Gastroesophageal sphincter (tissue), 4 donors: ENCODE results near the gene RGS7BP. TPM values are rescaled to one million over a fixed set of nuclear protein-coding genes. Genes with fewer than 3 reads are reported as not detected.

Source experiments
- ATAC-seq: fragments of 150-250 bp; one replicate; pipeline ENCODE4 v1.9.1; 2016; ENCODE audit warnings: mild to moderate bottlenecking, moderate library complexity
- H3K27ac ChIP-seq, 4 donors: fragments of 200-600 bp; sonication (generic) in 3 of 4; 1 replicate in 3 of 4; 2 replicates in 1 of 4; pipeline ENCODE4 v1.5.1; 2016 to 2019
- H3K27me3 ChIP-seq: fragments of 200-600 bp; sonication (generic); one replicate; pipeline ENCODE4 v1.5.1; 2019
- H3K36me3 ChIP-seq, 2 donors: fragments of 200-600 bp; sonication (generic); one replicate each; pipeline ENCODE4 v1.5.1; 2019; ENCODE audit warnings: control low read depth in 1 of 2
- H3K4me1 ChIP-seq, 3 donors: fragments of 200-600 bp; sonication (generic); 1 replicate in 2 of 3; 2 replicates in 1 of 3; pipeline ENCODE4 v1.5.1; 2016 to 2019; ENCODE audit warnings: control low read depth in 2 of 3
- H3K4me3 ChIP-seq, 2 donors: fragments of 200-600 bp; sonication (generic); one replicate each; pipeline ENCODE4 v1.5.1; 2019; ENCODE audit warnings: mild to moderate bottlenecking in 1 of 2, moderate library complexity in 1 of 2
- H3K9me3 ChIP-seq, 3 donors: fragments of 200-600 bp; sonication (generic); one replicate each; pipeline ENCODE4 v1.5.1; 2017 to 2019; ENCODE audit warnings: control low read depth in 2 of 3
- EP300 ChIP-seq: sonication (generic); formaldehyde crosslinking; IDR thresholded peaks from one replicate; pipeline ENCODE4 v1.6.1; 2017; ENCODE audit warnings: antibody characterized with exemption, mild to moderate bottlenecking
- POLR2A ChIP-seq, 2 donors: fragments of 450-650 bp; IDR thresholded peaks; one replicate each; pipeline ENCODE4 v1.6.1; 2017; ENCODE audit warnings: antibody characterized with exemption in 2 of 2, mild to moderate bottlenecking in 2 of 2, moderate library complexity in 1 of 2
- POLR2AphosphoS5 ChIP-seq: sonication (generic); formaldehyde crosslinking; IDR thresholded peaks from one replicate; pipeline ENCODE4 v1.6.1; 2017; ENCODE audit warnings: antibody characterized with exemption
- WGBS, 2 donors: methylation state at CpG; one replicate each; pipeline ENCODE4 v1.1.5; 2018; ENCODE audit warnings: low coverage in 1 of 2; 5-methylcytosine and 5-hydroxymethylcytosine counted together
- total RNA-seq, 4 donors: library from RNA; depleted of rRNA; stranded (reverse); fragments of >200 nt; gene quantifications; one replicate each; pipeline ENCODE4 v1.1.0, GENCODE V29; 2016
- TF ChIP-seq, protein P1 (sequence below), 4 experiments: fragments of 200-600 bp in 2 of 4; fragments of 450-650 bp in 2 of 4; sonication (generic) in 1 of 4; IDR thresholded peaks; one replicate each; pipeline ENCODE4 v1.5.1; 2017 to 2019; ENCODE audit warnings: antibody characterized with exemption in 4 of 4, mild to moderate bottlenecking in 2 of 4, moderate library complexity in 2 of 4

RGS7BP gene
- total RNA-seq, 4 donors from 2014 or later = 1.5 to 4.4 (median 3.7) TPM

DNA sequence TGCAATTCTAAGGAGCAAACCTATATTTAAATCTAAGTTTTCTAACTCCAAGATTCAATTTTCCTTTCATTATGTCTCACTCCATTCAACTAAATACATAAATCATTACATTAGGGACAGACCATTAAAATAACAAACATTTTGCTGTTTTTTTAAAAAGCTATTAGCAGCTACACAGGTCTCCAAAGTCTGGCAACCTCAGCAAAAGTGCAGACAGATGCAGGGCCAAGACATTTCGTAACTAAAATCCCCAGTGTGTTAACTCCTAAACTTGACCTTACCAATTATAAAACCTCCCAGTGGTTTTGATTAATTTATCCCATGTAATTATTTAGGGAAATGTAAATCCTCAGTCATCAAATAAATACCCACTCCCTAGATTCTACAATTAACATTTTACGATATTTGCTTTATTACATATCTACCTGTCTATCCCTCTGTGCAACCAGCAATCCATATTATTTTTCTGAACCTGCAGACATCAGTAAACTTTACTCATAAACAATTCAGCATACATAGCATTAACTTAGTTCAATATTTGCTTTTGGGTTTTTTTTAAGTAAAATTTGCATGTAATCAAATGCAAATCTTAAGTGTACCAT is 64.7 kb downstream of the RGS7BP start:
- Histone ChIP-seq H3K27me3 (no peaks in the 10 kb centered on the region), H3K4me1 (no peaks in the 10 kb centered on the region), H3K36me3 (no peaks in the 10 kb centered on the region), H3K9me3 (no peaks in the 10 kb centered on the region), H3K27ac (no peak overlapping the region), H3K4me3 (no peak overlapping the region)
- 52 to 80% methylated on average over 2 of the region's 2 CpGs for WGBS, 2 donors
- no peak for TF ChIP-seq POLR2A (IDR thresholded peaks at IDR 0.05)
- TF ChIP-seq, protein P1, sequence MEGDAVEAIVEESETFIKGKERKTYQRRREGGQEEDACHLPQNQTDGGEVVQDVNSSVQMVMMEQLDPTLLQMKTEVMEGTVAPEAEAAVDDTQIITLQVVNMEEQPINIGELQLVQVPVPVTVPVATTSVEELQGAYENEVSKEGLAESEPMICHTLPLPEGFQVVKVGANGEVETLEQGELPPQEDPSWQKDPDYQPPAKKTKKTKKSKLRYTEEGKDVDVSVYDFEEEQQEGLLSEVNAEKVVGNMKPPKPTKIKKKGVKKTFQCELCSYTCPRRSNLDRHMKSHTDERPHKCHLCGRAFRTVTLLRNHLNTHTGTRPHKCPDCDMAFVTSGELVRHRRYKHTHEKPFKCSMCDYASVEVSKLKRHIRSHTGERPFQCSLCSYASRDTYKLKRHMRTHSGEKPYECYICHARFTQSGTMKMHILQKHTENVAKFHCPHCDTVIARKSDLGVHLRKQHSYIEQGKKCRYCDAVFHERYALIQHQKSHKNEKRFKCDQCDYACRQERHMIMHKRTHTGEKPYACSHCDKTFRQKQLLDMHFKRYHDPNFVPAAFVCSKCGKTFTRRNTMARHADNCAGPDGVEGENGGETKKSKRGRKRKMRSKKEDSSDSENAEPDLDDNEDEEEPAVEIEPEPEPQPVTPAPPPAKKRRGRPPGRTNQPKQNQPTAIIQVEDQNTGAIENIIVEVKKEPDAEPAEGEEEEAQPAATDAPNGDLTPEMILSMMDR (IDR thresholded peaks at IDR 0.05) = no peak
- no peak for TF ChIP-seq POLR2AphosphoS5
- TF ChIP-seq EP300 = no peak
- no peak for ATAC-seq

DNA sequence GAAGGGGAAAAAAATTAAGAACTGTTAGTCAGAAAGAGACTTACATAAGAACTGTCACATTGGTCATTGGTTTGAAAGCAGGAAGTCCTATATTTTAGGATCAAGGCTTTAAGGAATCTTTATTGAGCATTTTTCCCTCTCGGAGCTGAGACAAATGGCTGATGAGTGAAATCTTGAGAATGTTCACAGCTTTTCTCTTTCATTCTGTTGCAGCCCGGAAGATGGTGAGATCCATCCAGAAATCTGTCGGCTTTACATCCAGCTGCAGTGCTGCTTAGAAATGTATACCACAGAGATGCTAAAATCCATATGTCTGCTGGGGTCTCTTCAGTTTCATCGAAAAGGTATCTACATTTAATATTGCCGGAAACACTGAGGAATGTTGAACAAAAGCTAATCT is 69.7 kb downstream of the RGS7BP start:
- Histone ChIP-seq H3K36me3 (no peaks in the 10 kb centered on the region), H3K9me3 (no peaks in the 10 kb centered on the region), H3K4me1 (no peaks in the 10 kb centered on the region), H3K27me3 (no peaks in the 10 kb centered on the region), H3K27ac (no peak overlapping the region), H3K4me3 (no peak overlapping the region)
- no peak for ATAC-seq
- 56 to 74% methylated on average over 5 of the region's 5 CpGs for WGBS, 2 donors
- TF ChIP-seq POLR2A (IDR thresholded peaks at IDR 0.05) (no peak), EP300 (no peak), POLR2AphosphoS5 (no peak)
- TF ChIP-seq, protein P1 (IDR thresholded peaks at IDR 0.05) = no peak

DNA sequence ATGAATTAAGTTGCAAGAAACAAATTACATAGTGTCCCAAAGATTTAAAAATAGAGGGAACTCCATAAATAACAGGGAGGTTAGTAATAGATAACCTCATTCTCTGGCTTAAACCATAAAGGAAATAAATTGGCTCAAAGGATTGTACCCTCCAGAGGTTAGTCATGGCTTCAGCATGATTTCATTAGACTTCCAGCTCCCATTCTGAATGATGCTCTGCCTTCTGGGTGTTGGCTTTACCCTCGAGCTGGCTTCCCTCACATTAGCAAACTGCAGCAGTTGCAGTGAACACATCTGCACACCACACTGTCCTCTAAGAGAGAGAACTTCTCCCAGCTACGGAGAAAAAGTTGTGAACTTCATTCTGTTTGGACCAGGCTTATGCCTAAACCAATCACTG is 70.4 kb downstream of the RGS7BP start:
- no peak overlapping the region for H3K4me3 ChIP-seq
- H3K36me3 ChIP-seq = no peaks in the 10 kb centered on the region
- H3K4me1 ChIP-seq = no peaks in the 10 kb centered on the region
- H3K27me3 ChIP-seq = no peaks in the 10 kb centered on the region
- no peaks in the 10 kb centered on the region for H3K9me3 ChIP-seq
- no peak for ATAC-seq
- no peak overlapping the region for H3K27ac ChIP-seq
- TF ChIP-seq POLR2A (IDR thresholded peaks at IDR 0.05) (no peak), POLR2AphosphoS5 (no peak), EP300 (no peak)
- TF ChIP-seq, protein P1 (IDR thresholded peaks at IDR 0.05) = no peak
- WGBS, 2 donors = 59% methylated on average over 2 of the region's 2 CpGs; no CpG with 5 or more reads in 1 of the 2 donors

DNA sequence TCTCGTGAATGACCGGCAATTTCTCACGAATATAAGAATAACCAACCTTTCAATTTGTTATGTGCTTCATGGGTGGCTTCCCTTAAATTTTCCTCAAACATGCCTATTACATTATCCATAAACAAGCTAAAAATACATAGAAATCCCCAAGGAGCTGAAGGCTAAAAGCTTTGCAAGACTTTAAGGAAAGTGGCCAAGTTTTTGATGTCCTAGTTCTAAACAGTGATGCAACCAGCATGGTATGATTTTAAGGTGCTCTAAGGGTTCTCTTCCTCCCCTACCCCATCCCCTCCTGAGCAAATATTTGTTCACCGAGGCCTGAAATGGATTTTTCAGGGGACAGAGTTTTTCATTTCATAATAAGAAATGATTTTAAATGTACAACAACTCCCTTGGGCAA is 79.8 kb downstream of the RGS7BP start:
- Histone ChIP-seq H3K9me3 (no peaks in the 10 kb centered on the region), H3K27ac (no peak overlapping the region)

DNA sequence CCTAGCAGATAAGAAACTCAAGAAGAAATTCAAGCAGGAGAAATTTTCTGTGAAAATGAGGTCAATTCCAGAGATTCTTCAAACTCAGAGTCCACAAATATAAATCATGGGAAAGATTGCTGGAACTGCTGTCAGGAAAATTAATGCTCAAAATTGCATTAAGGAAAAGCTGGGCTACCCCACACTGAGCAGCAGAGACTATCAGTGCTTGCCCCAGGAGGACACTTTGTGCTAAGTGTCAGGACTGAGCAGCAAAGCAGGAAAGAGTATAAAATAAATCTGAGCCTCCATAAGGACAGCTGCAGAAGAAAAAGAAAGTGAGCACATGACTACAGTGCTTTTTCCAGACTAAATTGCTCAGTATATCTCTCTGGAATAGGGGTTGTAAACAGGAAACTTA is 81.6 kb downstream of the RGS7BP start:
- H3K27ac ChIP-seq = no peak overlapping the region
- no peaks in the 10 kb centered on the region for H3K27me3 ChIP-seq
- no peak for ATAC-seq
- no peaks in the 10 kb centered on the region for H3K36me3 ChIP-seq
- peaks cover 0 to 23% (median 0%) of the 10 kb centered on the region in 3 donors for H3K4me1 ChIP-seq
- TF ChIP-seq POLR2A (IDR thresholded peaks at IDR 0.05) (no peak), POLR2AphosphoS5 (no peak), EP300 (no peak)
- TF ChIP-seq, protein P1 (IDR thresholded peaks at IDR 0.05) = no peak
- no peaks in the 10 kb centered on the region for H3K9me3 ChIP-seq
- no peak overlapping the region for H3K4me3 ChIP-seq

More for the DNA sequence above, 79.8 kb downstream of the RGS7BP start:
- Histone ChIP-seq H3K4me1 (peaks cover 0 to 23% (median 0%) of the 10 kb centered on the region in 3 donors), H3K36me3 (no peaks in the 10 kb centered on the region), H3K27me3 (no peaks in the 10 kb centered on the region), H3K4me3 (no peak overlapping the region)
- peak; percentile 28 for ATAC-seq
- TF ChIP-seq EP300 = no peak
- TF ChIP-seq, protein P1 (IDR thresholded peaks at IDR 0.05) = no peak
- 31 to 42% methylated on average over 4 of the region's 4 CpGs for WGBS, 2 donors
